Measurements from ENCODE around the gene DNHD1. TPM values are rescaled to one million over a fixed set of nuclear protein-coding genes. Genes with fewer than 3 reads are reported as not detected.
A peak's percentile ranks its signal among the peaks of the same experiment; 100 is the strongest.

The DNHD1 gene
- total and polyA plus RNA-seq, 9 of the 15 experiments (the other 6 are each of a cell fraction or from before 2014, with no cell fraction given), result 0.82 to 9.7 (median 3.8) TPM

DNA sequence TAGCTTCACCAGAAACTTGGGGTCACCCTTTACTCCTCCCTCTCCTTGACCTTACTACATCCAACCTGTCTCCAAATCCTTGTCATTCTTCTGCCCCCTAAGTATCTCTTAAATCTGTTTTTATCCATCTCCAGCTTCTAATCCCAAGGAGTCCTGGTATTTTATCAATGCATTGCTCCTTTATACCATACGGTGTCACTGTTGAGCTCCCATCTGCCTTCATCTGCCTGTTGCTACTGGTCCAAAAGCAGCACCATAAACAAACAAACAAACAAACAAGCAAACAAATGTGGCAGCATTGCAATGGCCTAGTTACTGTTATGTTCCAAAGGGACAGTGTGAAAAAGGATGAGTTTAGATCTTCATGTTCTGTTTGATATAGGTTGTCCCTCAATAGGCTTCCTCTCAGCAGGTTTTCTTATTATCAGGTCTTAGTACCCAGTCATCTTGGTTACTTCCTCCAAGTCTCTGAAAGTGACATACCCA lies 34.2 kb downstream of the DNHD1 start (continued):
- TF ChIP-seq, protein P1, sequence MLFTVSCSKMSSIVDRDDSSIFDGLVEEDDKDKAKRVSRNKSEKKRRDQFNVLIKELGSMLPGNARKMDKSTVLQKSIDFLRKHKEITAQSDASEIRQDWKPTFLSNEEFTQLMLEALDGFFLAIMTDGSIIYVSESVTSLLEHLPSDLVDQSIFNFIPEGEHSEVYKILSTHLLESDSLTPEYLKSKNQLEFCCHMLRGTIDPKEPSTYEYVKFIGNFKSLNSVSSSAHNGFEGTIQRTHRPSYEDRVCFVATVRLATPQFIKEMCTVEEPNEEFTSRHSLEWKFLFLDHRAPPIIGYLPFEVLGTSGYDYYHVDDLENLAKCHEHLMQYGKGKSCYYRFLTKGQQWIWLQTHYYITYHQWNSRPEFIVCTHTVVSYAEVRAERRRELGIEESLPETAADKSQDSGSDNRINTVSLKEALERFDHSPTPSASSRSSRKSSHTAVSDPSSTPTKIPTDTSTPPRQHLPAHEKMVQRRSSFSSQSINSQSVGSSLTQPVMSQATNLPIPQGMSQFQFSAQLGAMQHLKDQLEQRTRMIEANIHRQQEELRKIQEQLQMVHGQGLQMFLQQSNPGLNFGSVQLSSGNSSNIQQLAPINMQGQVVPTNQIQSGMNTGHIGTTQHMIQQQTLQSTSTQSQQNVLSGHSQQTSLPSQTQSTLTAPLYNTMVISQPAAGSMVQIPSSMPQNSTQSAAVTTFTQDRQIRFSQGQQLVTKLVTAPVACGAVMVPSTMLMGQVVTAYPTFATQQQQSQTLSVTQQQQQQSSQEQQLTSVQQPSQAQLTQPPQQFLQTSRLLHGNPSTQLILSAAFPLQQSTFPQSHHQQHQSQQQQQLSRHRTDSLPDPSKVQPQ (CRISPR knock-in tag; IDR thresholded peaks at IDR 0.05; ENCODE audit: borderline replicate concordance), result no peak
- TF ChIP-seq PCBP1 (IDR thresholded peaks at IDR 0.05; ENCODE audit: low read depth, low read length, poor library complexity, severe bottlenecking) (no peak), KDM1A (IDR thresholded peaks at IDR 0.05) (no peak), ASH1L (IDR thresholded peaks at IDR 0.05; ENCODE audit: borderline replicate concordance, low read depth, partially characterized antibody) (no peak), XRCC4 (IDR thresholded peaks at IDR 0.05; ENCODE audit: extremely low read depth, insufficient read depth, insufficient read length) (no peak), RFX7 (CRISPR knock-in tag; IDR thresholded peaks at IDR 0.05) (no peak), GATA2 (CRISPR knock-in tag; IDR thresholded peaks at IDR 0.05) (no peak), TARDBP (IDR thresholded peaks at IDR 0.05) (no peak), SIX5 (IDR thresholded peaks at IDR 0.05; ENCODE audit: borderline replicate concordance in 1 of 2, insufficient read depth in 1 of 2, low read depth in 1 of 2, low read length in 2 of 2) (no peak), PRMT5 (CRISPR knock-in tag; IDR thresholded peaks at IDR 0.05) (no peak), CBX2 (IDR thresholded peaks at IDR 0.05; ENCODE audit: insufficient read depth, low read length, poor library complexity, severe bottlenecking) (no peak), NELFE (IDR thresholded peaks at IDR 0.05; ENCODE audit: insufficient read depth, insufficient read length) (no peak), ZNF274 (IDR thresholded peaks at IDR 0.05; ENCODE audit: borderline replicate concordance, low read depth, low read length) (no peak), NR4A1 (CRISPR knock-in tag; IDR thresholded peaks at IDR 0.05) (no peak), NR4A1 (tag; IDR thresholded peaks at IDR 0.05) (no peak), EZH2 (IDR thresholded peaks at IDR 0.05; ENCODE audit: borderline replicate concordance, low read depth, low read length) (no peak), SMAD1 (IDR thresholded peaks at IDR 0.05; ENCODE audit: low read depth, low read length, partially characterized antibody) (no peak), TBL1XR1 (IDR thresholded peaks at IDR 0.05; ENCODE audit: low read length in 2 of 2) (no peak), ZNF75A (CRISPR knock-in tag; IDR thresholded peaks at IDR 0.05) (no peak), EWSR1 (IDR thresholded peaks at IDR 0.05; ENCODE audit: borderline replicate concordance, low read depth, partially characterized antibody) (no peak), TBP (optimal IDR thresholded peaks at IDR 0.05; ENCODE audit: low read depth, low read length) (no peak), SMC3 (conservative IDR thresholded peaks at IDR 0.05; ENCODE audit: insufficient read depth, low read depth, low read length) (peak; percentile 87), NONO (IDR thresholded peaks at IDR 0.05; ENCODE audit: low read depth in 2 of 2, low read length in 1 of 2) (no peak), SMAD3 (CRISPR knock-in tag; conservative IDR thresholded peaks at IDR 0.05) (no peak), ZNF165 (CRISPR knock-in tag; IDR thresholded peaks at IDR 0.05; ENCODE audit: borderline replicate concordance) (no peak)
- TF ChIP-seq, protein P2, sequence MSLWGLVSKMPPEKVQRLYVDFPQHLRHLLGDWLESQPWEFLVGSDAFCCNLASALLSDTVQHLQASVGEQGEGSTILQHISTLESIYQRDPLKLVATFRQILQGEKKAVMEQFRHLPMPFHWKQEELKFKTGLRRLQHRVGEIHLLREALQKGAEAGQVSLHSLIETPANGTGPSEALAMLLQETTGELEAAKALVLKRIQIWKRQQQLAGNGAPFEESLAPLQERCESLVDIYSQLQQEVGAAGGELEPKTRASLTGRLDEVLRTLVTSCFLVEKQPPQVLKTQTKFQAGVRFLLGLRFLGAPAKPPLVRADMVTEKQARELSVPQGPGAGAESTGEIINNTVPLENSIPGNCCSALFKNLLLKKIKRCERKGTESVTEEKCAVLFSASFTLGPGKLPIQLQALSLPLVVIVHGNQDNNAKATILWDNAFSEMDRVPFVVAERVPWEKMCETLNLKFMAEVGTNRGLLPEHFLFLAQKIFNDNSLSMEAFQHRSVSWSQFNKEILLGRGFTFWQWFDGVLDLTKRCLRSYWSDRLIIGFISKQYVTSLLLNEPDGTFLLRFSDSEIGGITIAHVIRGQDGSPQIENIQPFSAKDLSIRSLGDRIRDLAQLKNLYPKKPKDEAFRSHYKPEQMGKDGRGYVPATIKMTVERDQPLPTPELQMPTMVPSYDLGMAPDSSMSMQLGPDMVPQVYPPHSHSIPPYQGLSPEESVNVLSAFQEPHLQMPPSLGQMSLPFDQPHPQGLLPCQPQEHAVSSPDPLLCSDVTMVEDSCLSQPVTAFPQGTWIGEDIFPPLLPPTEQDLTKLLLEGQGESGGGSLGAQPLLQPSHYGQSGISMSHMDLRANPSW (CRISPR knock-in tag; IDR thresholded peaks at IDR 0.05), result no peak
